Measurements from ENCODE around the gene C19orf44.

The C19orf44 gene

DNA sequence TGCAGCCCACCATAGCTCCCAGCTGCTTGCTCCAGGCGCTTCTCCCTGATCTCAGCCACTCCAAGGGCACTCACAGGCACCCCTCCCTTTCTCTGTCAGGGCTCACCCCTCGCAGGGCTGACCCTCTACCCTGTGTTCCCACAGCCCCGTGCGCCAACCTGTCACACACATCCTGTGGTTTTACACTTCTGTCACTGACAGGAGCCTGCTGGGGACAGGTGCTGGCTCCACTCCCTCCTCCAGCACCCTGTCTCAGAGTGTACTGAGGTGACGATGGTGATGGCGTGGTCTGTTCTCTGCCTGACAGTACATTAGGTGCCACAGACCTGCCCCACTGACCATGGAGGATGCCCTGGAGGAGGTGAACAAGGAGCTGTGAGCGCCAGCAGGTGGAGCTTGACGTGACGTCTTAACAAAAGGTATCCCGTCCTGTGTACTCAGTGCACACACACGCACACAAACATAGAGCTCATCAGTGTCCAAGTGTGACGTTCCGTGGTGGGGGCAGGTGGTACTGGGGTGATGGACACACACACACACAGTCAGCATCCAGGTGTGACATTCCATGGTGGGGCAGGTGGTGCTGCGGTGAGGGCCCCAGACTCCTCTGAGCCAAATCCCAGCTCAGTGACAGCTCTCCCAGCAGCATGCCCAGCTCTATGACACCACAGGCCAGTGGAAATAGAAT is 20.9 kb downstream of the C19orf44 start:
- no peak for DNase-seq (ENCODE audit: low read depth in 2 of 2)

DNA sequence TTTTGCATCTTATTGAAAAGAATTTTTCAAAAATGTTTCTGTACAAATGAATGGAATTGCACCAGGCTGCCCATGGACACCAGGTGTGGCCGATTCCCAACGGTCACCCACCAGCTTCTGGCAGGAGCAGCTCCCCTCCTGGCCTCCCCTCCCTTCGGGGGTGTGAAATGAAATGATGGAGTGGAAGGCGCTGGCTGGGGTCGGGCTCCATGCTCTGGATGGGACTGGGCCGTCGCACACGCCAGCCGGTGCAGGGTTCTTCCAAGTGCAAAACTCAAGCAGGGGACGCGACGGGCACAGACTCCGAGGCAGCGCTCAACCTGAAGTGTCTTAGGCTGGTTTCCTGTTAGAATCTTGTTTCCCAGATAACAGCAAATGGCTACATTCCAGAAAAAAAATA is 21.9 kb downstream of the C19orf44 start:
- DNase-seq (ENCODE audit: low read depth in 2 of 2) = no peak

GRCh38 chr19:16518483-16519229 is 22.5 kb downstream of the C19orf44 start:
- DNase-seq (ENCODE audit: low read depth in 2 of 2) = no peak

DNA sequence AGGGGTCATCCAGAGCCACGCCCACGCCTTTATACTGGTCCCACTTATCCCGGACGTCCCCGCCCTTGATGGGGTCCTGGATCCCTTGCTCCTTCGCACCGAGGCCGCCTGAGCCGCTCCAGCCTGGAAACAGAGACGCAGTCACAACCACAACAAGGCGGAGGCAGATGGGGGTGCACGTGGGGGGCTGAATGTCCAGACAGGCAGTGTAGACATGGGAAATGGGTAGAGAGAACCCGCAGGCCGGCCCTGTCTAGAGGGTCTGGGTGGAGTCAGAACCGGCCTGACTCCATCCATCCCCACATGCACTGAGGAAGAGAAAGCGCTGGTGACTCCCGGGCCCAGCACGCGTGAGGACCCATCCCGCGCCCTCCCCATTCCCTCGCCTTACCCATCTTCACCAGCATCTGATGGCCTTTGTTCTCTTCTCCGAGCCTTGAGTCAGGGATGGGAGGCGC is 23.1 kb downstream of the C19orf44 start:
- DNase-seq (ENCODE audit: low read depth in 2 of 2) = no peak

DNA sequence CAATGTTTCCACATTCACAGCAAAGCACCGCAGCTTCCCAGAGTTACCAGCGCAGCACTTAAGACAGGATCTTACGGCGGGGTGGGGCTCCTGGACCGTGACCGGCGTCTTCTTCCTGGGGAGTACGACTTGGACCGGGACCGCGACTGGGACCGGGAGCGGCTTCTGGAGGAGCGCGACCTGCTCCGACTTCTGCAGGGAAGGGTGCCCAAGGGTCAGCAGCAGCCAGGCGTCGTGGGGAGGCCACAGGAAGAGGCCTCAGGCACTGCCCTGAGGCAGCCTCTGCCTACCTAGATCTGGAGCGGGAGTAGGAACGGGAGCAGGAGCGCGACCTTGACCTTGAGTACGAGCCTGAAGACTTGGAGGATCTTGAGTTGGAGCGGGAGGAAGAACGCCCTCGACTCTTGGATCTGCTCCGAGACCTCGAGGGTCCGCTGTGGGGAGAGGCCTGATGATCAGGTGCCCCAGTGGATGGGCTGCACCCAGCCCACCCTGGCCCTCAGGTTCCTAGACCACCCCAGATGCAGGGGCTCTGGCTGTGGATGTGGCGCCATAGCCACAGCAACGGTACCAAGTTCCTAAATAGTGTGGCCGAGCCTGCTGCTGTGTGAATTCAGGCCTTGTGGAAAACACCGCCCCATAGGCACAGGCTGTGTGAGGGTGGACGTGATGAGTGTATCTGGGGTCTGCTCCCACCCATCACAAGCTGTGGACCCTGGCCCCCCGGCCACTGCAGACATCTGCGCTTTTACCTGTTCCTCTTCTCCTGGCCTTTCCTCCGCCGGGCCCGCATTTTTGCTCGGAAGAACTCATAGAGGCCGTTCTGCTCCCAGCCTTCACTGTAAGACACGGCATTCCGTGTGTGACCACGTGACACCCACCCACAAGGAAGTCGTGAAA is 24.1 kb downstream of the C19orf44 start:
- no peak for DNase-seq (ENCODE audit: low read depth in 2 of 2)

DNA sequence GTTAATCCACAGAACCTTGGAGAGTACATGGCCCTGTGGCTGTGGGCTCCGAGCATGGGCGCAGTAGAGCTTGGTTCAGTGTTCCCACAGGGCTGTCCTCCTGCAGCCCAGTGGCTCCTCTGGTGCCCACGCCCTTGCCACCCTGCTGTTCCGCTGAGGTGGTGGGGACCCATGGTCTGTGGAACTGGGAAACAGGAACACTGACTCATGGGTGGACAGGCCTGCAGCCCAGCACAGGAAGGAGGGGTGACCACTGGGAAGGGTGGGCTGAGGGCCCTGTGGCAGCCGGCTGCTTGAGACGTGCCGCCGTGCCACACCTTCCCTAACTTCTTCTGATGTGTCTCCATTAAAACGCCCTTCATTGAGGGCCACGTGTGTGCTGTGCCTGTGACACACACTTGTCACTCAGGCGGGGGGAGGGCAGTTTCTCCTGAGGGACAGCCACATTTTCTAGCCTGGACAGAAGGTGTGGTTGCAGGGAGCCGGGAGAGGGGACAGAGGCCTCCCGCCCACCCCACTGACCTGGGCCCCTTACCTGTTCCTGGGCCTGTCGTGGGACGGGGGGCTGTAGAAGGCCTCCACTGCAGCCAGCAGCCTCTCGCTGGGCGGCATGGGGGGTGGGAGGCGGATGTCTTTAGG is 24.9 kb downstream of the C19orf44 start:
- no peak for DNase-seq (ENCODE audit: low read depth in 2 of 2)

- DNase-seq (ENCODE audit: low read depth in 2 of 2) = no peak
Measured at GRCh38 chr19:16521715-16522289, 25.6 kb downstream of the C19orf44 start.

DNA sequence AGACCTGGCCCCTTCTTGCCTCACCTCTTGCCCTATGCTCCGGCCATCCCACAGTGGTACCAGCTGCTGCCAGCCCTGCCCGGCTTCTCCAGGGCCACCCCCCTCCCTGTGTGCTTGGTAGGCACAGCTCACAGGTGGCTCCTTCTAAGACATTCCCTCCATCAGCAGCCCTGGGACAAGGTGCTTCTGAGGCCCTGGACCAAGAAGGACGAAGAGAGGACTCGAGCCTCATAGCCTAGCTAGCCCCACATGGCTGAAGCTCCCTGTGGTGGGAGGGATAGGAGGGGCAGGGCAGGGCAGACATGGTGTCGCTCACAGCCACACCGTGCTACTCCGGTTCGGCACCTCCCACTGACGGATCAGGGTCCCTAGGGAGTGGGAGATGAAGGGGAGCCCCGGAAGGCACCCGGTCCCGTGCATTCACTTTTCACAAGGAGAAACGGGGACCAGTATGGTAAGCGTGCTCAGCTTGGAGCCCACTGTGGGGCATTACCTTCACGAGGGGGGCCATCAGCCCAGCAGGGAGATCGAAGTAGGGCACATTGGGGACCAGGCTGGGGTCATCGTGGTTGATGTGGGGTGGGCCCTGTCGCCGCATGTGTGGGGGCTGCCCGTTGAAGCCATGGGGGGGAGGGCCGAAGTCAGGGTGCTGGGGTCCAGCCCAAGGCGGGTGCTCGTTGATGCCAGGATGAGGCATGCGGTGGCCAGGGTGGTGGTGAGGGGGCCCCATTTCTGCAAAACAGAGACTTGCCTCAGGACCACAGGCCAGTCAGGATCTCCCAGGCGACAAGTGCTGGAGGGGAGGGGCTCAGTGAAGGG is 26.6 kb downstream of the C19orf44 start:
- DNase-seq (ENCODE audit: low read depth in 2 of 2) = no peak

GRCh38 chr19:16524991-16525734 is 29.0 kb downstream of the C19orf44 start:
- no peak for DNase-seq (ENCODE audit: low read depth in 2 of 2)

GRCh38 chr19:16525751-16526481 is 29.7 kb downstream of the C19orf44 start:
- no peak for DNase-seq (ENCODE audit: low read depth in 2 of 2)

- no peak for DNase-seq (ENCODE audit: low read depth in 2 of 2)
Measured at GRCh38 chr19:16527334-16527935, 31.2 kb downstream of the C19orf44 start.

GRCh38 chr19:16527971-16528521 is 31.9 kb downstream of the C19orf44 start:
- DNase-seq (ENCODE audit: low read depth in 2 of 2) = no peak

- DNase-seq (ENCODE audit: low read depth in 2 of 2) = no peak
Measured at GRCh38 chr19:16529466-16530144, 33.4 kb downstream of the C19orf44 start.

DNA sequence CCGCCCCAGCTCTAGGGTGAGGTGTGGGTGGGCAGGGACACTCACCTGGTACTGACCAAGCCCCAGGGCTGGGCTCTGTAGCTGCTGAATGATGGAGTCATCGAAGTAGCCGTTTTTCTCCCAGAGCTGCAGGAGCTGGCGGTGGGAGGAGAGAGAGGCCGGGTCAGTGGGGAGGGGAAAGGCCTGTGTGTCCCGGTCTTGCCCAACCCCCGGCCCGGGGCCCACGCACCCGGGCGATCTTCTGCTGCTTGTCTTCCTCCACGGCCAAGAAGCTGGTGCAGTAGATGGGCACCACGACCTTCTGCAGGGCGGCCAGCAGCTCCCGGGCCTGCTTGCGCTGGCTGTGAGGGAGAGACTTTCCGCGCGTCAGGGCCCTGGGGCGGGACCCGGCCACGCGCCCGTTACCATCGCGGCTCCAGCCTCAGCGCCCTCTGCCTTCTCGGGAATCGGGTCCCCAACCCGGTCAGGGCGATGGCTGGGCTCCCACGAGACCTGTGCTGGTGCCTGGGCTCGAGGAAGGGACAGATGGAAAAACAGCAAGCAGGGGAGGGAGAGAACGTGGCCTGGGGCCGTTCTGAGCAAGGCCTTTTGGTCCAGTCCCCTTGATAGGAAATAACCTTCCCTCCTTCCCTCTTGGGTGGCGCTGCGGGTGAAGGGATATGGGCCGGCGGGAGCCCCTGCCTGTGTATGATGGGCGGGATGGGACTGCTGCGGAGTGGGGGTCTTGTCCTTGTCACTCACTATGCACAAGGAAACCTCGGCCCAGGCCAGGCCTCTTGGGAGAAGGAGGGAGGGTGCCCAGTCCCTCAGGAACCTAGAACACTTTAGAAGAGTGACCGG is 34.6 kb downstream of the C19orf44 start:
- no peak for DNase-seq (ENCODE audit: low read depth in 2 of 2)

- DNase-seq (ENCODE audit: low read depth in 2 of 2) = no peak
Measured at GRCh38 chr19:16531380-16531669, 35.1 kb downstream of the C19orf44 start.

DNA sequence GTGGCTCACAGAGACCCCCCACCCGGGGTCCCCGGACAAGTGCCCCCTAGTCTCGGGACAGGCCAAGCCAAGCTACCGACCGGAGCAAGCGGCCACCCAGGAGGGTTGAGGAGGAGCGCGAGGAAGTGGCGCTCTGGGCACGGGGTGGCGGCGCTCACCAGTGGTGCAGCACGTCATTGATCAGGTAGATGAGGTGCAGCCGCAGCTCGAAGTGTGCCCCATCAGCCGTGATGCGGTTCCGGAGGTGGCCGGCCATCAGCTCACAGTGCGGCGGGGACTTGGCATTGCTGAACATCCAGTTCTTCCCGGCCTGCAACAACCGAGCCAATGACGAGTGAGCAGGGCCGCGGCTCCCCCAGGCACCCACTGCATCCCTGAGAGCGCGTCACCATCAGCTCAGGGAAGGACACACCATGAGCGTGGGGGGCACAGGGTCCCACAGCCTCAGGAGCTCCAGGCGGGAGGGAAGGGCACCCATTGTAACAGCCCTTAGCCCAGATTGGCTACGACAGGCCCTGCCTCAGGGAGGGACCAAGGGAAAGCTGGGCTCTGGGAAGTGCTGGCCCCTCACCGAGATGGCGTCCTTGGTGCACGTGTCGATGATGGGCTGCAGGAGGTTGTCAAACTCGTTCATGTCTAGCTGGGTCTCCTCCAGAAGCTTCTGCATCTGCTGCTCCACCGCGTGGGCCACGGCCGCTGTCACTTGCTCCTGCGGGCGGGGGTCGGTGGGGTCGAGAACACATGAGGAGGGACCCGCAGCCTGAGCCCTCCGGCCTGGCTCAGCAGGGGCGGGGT is 36.4 kb downstream of the C19orf44 start:
- no peak for DNase-seq (ENCODE audit: low read depth in 2 of 2)
